HL-60 (cell line): ENCODE measurements around the gene CPN2.
A peak's percentile ranks its signal among the peaks of the same experiment; 100 is the strongest.

ENCODE experiments used
- DNase-seq, 2 experiments: peaks; one replicate each; pipeline ENCODE4 v3.0.0-alpha.2; 2010 to 2020; ENCODE audit warnings: low read depth in 1 of 2, low spot score in 1 of 2
- H3K27ac ChIP-seq: fragments of 250-450 bp; sonication (Bioruptor Pico); replicated peaks from 2 replicates; pipeline ENCODE4 v1.5.1; 2020; ENCODE audit warnings: mild to moderate bottlenecking, moderate library complexity
- H3K27me3 ChIP-seq: fragments of 250-450 bp; sonication (Bioruptor Pico); 2 replicates; pipeline ENCODE4 v1.5.1; 2021; ENCODE audit warnings: mild to moderate bottlenecking, moderate library complexity; ENCODE audit not compliant: insufficient read depth, poor library complexity, severe bottlenecking
- H3K4me3 ChIP-seq: replicated peaks from 2 replicates; pipeline ENCODE4 v1.5.1; 2011; ENCODE audit warnings: mild to moderate bottlenecking, control low read depth, low read length; ENCODE audit not compliant: insufficient read depth
- CTCF ChIP-seq: IDR thresholded peaks from one replicate; pipeline ENCODE4 v1.5.1; 2011; ENCODE audit warnings: low read length, control low read depth, inconsistent platforms; ENCODE audit not compliant: insufficient read depth
- GABPA ChIP-seq: IDR thresholded peaks from 2 replicates; pipeline ENCODE4 v1.6.1; 2012; ENCODE audit warnings: low read depth
- POLR2AphosphoS5 ChIP-seq: IDR thresholded peaks from 2 replicates; pipeline ENCODE4 v1.6.1; 2012; ENCODE audit warnings: low read depth
- REST ChIP-seq: IDR thresholded peaks from 2 replicates; pipeline ENCODE4 v1.6.1; 2012; ENCODE audit warnings: low read depth; ENCODE audit not compliant: insufficient replicate concordance
- SPI1 ChIP-seq: IDR thresholded peaks from 2 replicates; pipeline ENCODE4 v1.6.1; 2012; ENCODE audit warnings: low read depth, mild to moderate bottlenecking, borderline replicate concordance

Gene CPN2

GRCh38 chr3:194300382-194300758, 50.8 kb downstream of the CPN2 start:
- DNase-seq: no peak
- no peak overlapping the region for H3K4me3 ChIP-seq
- TF ChIP-seq REST (no peak), POLR2AphosphoS5 (0 out of 2 replicates have a peak, but pooled peaks have one; percentile 3)
- H3K27ac ChIP-seq: peak overlapping the region; percentile 52; the same call in 1 of the 2 replicates
- H3K27me3 ChIP-seq: no peaks in the 10 kb centered on the region

GRCh38 chr3:194298331-194299227, 52.5 kb downstream of the CPN2 start:
- H3K27me3 ChIP-seq: no peaks in the 10 kb centered on the region
- TF ChIP-seq GABPA (no peak), POLR2AphosphoS5 (no peak), REST (no peak), CTCF (no peak), SPI1 (no peak)
- no peak overlapping the region for H3K4me3 ChIP-seq
- H3K27ac ChIP-seq: no peak overlapping the region
- DNase-seq: no peak

GRCh38 chr3:194296454-194297263, 54.5 kb downstream of the CPN2 start:
- DNase-seq: no peak
- TF ChIP-seq POLR2AphosphoS5 (no peak), REST (no peak), GABPA (no peak), SPI1 (no peak), CTCF (no peak)
- Histone ChIP-seq H3K27ac (no peak overlapping the region), H3K27me3 (no peaks in the 10 kb centered on the region), H3K4me3 (no peak overlapping the region)
